H9 (cell line): ENCODE measurements around the gene CERS1. TPM values are rescaled to one million over a fixed set of nuclear protein-coding genes. Genes with fewer than 3 reads are reported as not detected.
A peak's percentile ranks its signal among the peaks of the same experiment; 100 is the strongest.

Experiments
- DNase-seq: peaks from one replicate; pipeline ENCODE4 v3.0.0-alpha.2; 2017
- H2AFZ ChIP-seq: one replicate; pipeline ENCODE4 v1.6.1; 2013; ENCODE audit warnings: mild to moderate bottlenecking, low read length, control low read depth, moderate library complexity
- H2AK5ac ChIP-seq: 2 replicates; pipeline ENCODE4 v1.6.1; 2013; ENCODE audit warnings: low read length, control low read depth, mixed read lengths; ENCODE audit not compliant: insufficient read length
- H2BK120ac ChIP-seq: one replicate; pipeline ENCODE4 v1.6.1; 2013; ENCODE audit warnings: low read depth, mild to moderate bottlenecking, low read length, control low read depth, inconsistent platforms; ENCODE audit not compliant: poor library complexity, severe bottlenecking
- H2BK12ac ChIP-seq: 2 replicates; pipeline ENCODE4 v1.6.1; 2013; ENCODE audit warnings: low read length, control low read depth, mixed read lengths, low read depth; ENCODE audit not compliant: insufficient read length
- H2BK15ac ChIP-seq: 2 replicates; pipeline ENCODE4 v1.6.1; 2013; ENCODE audit warnings: low read depth, low read length, control low read depth
- H2BK20ac ChIP-seq: one replicate; pipeline ENCODE4 v1.6.1; 2013; ENCODE audit warnings: low read depth, mild to moderate bottlenecking, low read length, control low read depth, inconsistent platforms; ENCODE audit not compliant: poor library complexity, severe bottlenecking
- H2BK5ac ChIP-seq: 2 replicates; pipeline ENCODE4 v1.6.1; 2013; ENCODE audit warnings: low read length, control low read depth, mixed read lengths; ENCODE audit not compliant: insufficient read length
- H3K14ac ChIP-seq: 2 replicates; pipeline ENCODE4 v1.6.1; 2013; ENCODE audit warnings: low read length, control low read depth; ENCODE audit not compliant: insufficient read depth
- H3K18ac ChIP-seq: 2 replicates; pipeline ENCODE4 v1.6.1; 2013; ENCODE audit warnings: low read depth, mild to moderate bottlenecking, mixed read lengths, low read length, control low read depth; ENCODE audit not compliant: insufficient read length
- H3K23ac ChIP-seq: 2 replicates; pipeline ENCODE4 v1.6.1; 2013; ENCODE audit warnings: low read length, control low read depth, mixed read lengths, low read depth; ENCODE audit not compliant: insufficient read length
- H3K23me2 ChIP-seq: 2 replicates; pipeline ENCODE4 v1.6.1; 2013; ENCODE audit warnings: low read depth, mild to moderate bottlenecking, mixed read lengths, low read length, control low read depth; ENCODE audit not compliant: insufficient read length, poor library complexity, severe bottlenecking
- H3K27ac ChIP-seq: 2 replicates; pipeline ENCODE4 v1.5.1; 2013; ENCODE audit warnings: low read length, control low read depth, mixed read lengths, low read depth; ENCODE audit not compliant: insufficient read length
- H3K27me3 ChIP-seq: 2 replicates; pipeline ENCODE4 v1.6.1; 2013; ENCODE audit warnings: low read length, control low read depth, inconsistent platforms; ENCODE audit not compliant: insufficient read depth
- H3K4ac ChIP-seq: 2 replicates; pipeline ENCODE4 v1.6.1; 2013; ENCODE audit warnings: low read depth, mild to moderate bottlenecking, control low read depth, inconsistent platforms, low read length, moderate library complexity
- H3K4me1 ChIP-seq: 2 replicates; pipeline ENCODE4 v1.6.1; 2013; ENCODE audit warnings: low read length, control low read depth, inconsistent platforms; ENCODE audit not compliant: insufficient read depth
- H3K4me2 ChIP-seq: 2 replicates; pipeline ENCODE4 v1.6.1; 2013; ENCODE audit warnings: low read length, control low read depth, mixed read lengths; ENCODE audit not compliant: insufficient read length, insufficient read depth
- H3K56ac ChIP-seq: 2 replicates; pipeline ENCODE4 v1.6.1; 2013; ENCODE audit warnings: low read depth, mild to moderate bottlenecking, mixed read lengths, low read length, control low read depth; ENCODE audit not compliant: insufficient read length
- H3K79me1 ChIP-seq: 2 replicates; pipeline ENCODE4 v1.6.1; 2013; ENCODE audit warnings: low read depth, mild to moderate bottlenecking, moderate library complexity, low read length, control low read depth, inconsistent platforms; ENCODE audit not compliant: insufficient read depth, poor library complexity, severe bottlenecking
- H3K79me2 ChIP-seq: 2 replicates; pipeline ENCODE4 v1.6.1; 2013; ENCODE audit warnings: low read length, control low read depth, inconsistent platforms; ENCODE audit not compliant: insufficient read depth
- H3K9ac ChIP-seq: 2 replicates; pipeline ENCODE4 v1.6.1; 2013; ENCODE audit warnings: low read length, control low read depth, mixed read lengths; ENCODE audit not compliant: insufficient read length; ENCODE audit errors: extremely low read depth
- H3K9me3 ChIP-seq: one replicate; pipeline ENCODE4 v1.6.1; 2013; ENCODE audit warnings: low read depth, low read length, inconsistent platforms; ENCODE audit not compliant: control insufficient read depth
- H3T11ph ChIP-seq: one replicate; pipeline ENCODE4 v1.6.1; 2013; ENCODE audit warnings: mild to moderate bottlenecking, low read length, control low read depth, inconsistent platforms
- H4K20me1 ChIP-seq: one replicate; pipeline ENCODE4 v1.6.1; 2013; ENCODE audit not compliant: control insufficient read depth, insufficient read length, insufficient read depth
- H4K5ac ChIP-seq: 2 replicates; pipeline ENCODE4 v1.6.1; 2013; ENCODE audit warnings: low read depth, mild to moderate bottlenecking, mixed read lengths, low read length, control low read depth; ENCODE audit not compliant: insufficient read length
- H4K8ac ChIP-seq: replicated peaks from 2 replicates; pipeline ENCODE4 v1.6.1; 2013; ENCODE audit warnings: low read length, control low read depth, mixed read lengths, low read depth; ENCODE audit not compliant: insufficient read length
- H4K91ac ChIP-seq: 2 replicates; pipeline ENCODE4 v1.6.1; 2013; ENCODE audit warnings: low read depth, mild to moderate bottlenecking, moderate library complexity, mixed read lengths, low read length, control low read depth; ENCODE audit not compliant: insufficient read length
- H3K27ac Mint-ChIP-seq, 3 experiments: 2 replicates in 2 of 3; 3 replicates in 1 of 3; pipeline ENCODE4 v1.8.0; 2020 to 2021; ENCODE audit warnings: mixed read lengths in 3 of 3, mild to moderate bottlenecking in 1 of 3, moderate library complexity in 1 of 3
- H3K27me3 Mint-ChIP-seq: 2 replicates; pipeline ENCODE4 v1.8.0; 2021; ENCODE audit warnings: low read depth, mild to moderate bottlenecking, moderate library complexity, mixed read lengths
- H3K36me3 Mint-ChIP-seq, 3 experiments: 2 replicates in 2 of 3; 3 replicates in 1 of 3; pipeline ENCODE4 v1.8.0; 2020 to 2021; ENCODE audit warnings: low read depth in 3 of 3, mixed read lengths in 3 of 3; ENCODE audit not compliant: insufficient read depth in 1 of 3
- H3K4me1 Mint-ChIP-seq, 2 experiments: 2 replicates each; pipeline ENCODE4 v1.8.0; 2020; ENCODE audit warnings: mixed read lengths in 2 of 2
- H3K4me3 Mint-ChIP-seq, 2 experiments: 2 replicates in 1 of 2; 3 replicates in 1 of 2; pipeline ENCODE4 v1.8.0; 2020 to 2021; ENCODE audit warnings: mild to moderate bottlenecking in 2 of 2, mixed read lengths in 2 of 2, moderate library complexity in 1 of 2
- H3K9me3 Mint-ChIP-seq, 2 experiments: 2 replicates in 1 of 2; 3 replicates in 1 of 2; pipeline ENCODE4 v1.8.0; 2020; ENCODE audit warnings: mild to moderate bottlenecking in 2 of 2, mixed read lengths in 2 of 2, moderate library complexity in 1 of 2
- CTCF ChIP-seq: fragments of 200-600 bp; sonication (generic); conservative IDR thresholded peaks from 3 replicates; pipeline ENCODE4 v1.8.0; 2021; ENCODE audit warnings: antibody characterized with exemption, mild to moderate bottlenecking
- WGBS: extraction: QIAGEN DNeasy Blood & Tissue Kit; methylation state at CpG from one replicate; pipeline ENCODE4 v1.1.7; 2013; ENCODE audit warnings: missing lambda C conversion rate, low lambda C conversion rate, mixed read lengths; ENCODE audit not compliant: insufficient read length; ENCODE audit errors: extremely low coverage; 5-methylcytosine and 5-hydroxymethylcytosine counted together
- total RNA-seq: library from RNA; stranded (reverse); gene quantifications from 2 replicates; pipeline ENCODE4 v1.2.1, GENCODE V29; 2021

The CERS1 gene
- total RNA-seq, 1 experiment from 2014 or later, result 19.3 TPM

- H2BK120ac ChIP-seq, result no peak overlapping the region
- H4K5ac ChIP-seq, result no peak overlapping the region
- H2AK5ac ChIP-seq, result no peak overlapping the region
- Mint-ChIP-seq H3K9me3 (no peaks in the 10 kb centered on the region; a peak in 1 of 5 replicates), H3K4me3 (peak overlapping the region; percentile 75 to 86), H3K4me1 (peaks cover 4 to 13% of the 10 kb centered on the region in 2 experiments), H3K27ac (no peak overlapping the region), H3K27me3 (no peaks in the 10 kb centered on the region; the same call in none of the 2 replicates), H3K36me3 (peaks cover 8 to 33% (median 19%) of the 10 kb centered on the region in 3 experiments)
- H3K9ac ChIP-seq, result no peak overlapping the region
- no peaks in the 10 kb centered on the region for H3K27me3 ChIP-seq
- no CpG with 5 or more reads among the region's 13 CpGs for WGBS
- H3K4me2 ChIP-seq, result peak overlapping the region; percentile 59
- TF ChIP-seq CTCF, result no peak
- H4K91ac ChIP-seq, result no peak overlapping the region
- H3K4me1 ChIP-seq, result no peaks in the 10 kb centered on the region
- H3K23ac ChIP-seq, result no peak overlapping the region
- H3K79me2 ChIP-seq, result no peaks in the 10 kb centered on the region
- peaks cover 3% of the 10 kb centered on the region for H3K23me2 ChIP-seq
- H3K27ac ChIP-seq, result no peak overlapping the region
- H3K4ac ChIP-seq, result no peak overlapping the region
- H3K14ac ChIP-seq, result no peak overlapping the region
- no peaks in the 10 kb centered on the region for H4K20me1 ChIP-seq
- H2BK12ac ChIP-seq, result no peak overlapping the region
- H2AFZ ChIP-seq, result no peak overlapping the region
- no peaks in the 10 kb centered on the region for H3K79me1 ChIP-seq
- H4K8ac ChIP-seq, result no peak overlapping the region
- no peak overlapping the region for H2BK20ac ChIP-seq
- H3K9me3 ChIP-seq, result no peaks in the 10 kb centered on the region
- H3T11ph ChIP-seq, result no peak overlapping the region
- H3K18ac ChIP-seq, result no peak overlapping the region
- no peak overlapping the region for H2BK5ac ChIP-seq
- no peak for DNase-seq
- no peak overlapping the region for H3K56ac ChIP-seq
- no peak overlapping the region for H2BK15ac ChIP-seq
Measured at GRCh38 chr19:18933297-18933696, 37.3 kb upstream of the CERS1 start.
